ENCODE data around the gene BMP8B. TPM values are rescaled to one million over a fixed set of nuclear protein-coding genes. Genes with fewer than 3 reads are reported as not detected.

BMP8B gene
- total RNA-seq, 4 donors from 2014 or later: 0.83 to 4.6 (median 2.3) TPM

DNA sequence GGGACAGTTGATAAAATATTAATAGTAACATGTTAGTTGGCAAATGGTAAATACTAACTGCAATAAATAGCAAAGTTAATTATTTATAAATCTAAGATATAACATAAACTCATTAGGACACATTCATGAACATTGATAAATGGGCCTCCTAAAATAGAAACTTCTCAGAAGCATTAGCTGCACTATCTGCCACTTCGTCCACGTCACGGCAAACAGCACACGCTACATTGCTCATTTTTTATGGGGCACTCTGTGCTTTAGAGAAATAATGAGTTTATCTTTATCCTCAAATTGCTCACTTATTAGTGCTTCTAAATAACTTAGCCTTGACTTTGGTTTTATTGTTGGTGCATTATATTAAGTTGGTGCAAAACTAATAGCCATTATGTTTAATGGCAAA, 81.2 kb downstream of the BMP8B start:
- DNase-seq (ENCODE audit: extremely low spot score): peak; percentile 24
- Histone ChIP-seq H3K36me3 (no peaks in the 10 kb centered on the region), H3K4me1 (no peaks in the 10 kb centered on the region), H3K27ac (replicated peaks in 1 of 4) (no peak overlapping the region), H3K27me3 (peaks cover 0 to 30% (median 0%) of the 10 kb centered on the region in 4 donors), H3K4me3 (no peak overlapping the region), H3K9me3 (no peaks in the 10 kb centered on the region)
- TF ChIP-seq POLR2A (IDR thresholded peaks at IDR 0.05; ENCODE audit: low read depth) (no peak), EP300 (IDR thresholded peaks at IDR 0.05) (no peak)
- TF ChIP-seq, protein P1, sequence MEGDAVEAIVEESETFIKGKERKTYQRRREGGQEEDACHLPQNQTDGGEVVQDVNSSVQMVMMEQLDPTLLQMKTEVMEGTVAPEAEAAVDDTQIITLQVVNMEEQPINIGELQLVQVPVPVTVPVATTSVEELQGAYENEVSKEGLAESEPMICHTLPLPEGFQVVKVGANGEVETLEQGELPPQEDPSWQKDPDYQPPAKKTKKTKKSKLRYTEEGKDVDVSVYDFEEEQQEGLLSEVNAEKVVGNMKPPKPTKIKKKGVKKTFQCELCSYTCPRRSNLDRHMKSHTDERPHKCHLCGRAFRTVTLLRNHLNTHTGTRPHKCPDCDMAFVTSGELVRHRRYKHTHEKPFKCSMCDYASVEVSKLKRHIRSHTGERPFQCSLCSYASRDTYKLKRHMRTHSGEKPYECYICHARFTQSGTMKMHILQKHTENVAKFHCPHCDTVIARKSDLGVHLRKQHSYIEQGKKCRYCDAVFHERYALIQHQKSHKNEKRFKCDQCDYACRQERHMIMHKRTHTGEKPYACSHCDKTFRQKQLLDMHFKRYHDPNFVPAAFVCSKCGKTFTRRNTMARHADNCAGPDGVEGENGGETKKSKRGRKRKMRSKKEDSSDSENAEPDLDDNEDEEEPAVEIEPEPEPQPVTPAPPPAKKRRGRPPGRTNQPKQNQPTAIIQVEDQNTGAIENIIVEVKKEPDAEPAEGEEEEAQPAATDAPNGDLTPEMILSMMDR (IDR thresholded peaks at IDR 0.05): no peak
- WGBS: 77% methylated on average over 4 of the region's 4 CpGs
- intact Hi-C loops (cut with DNase I): no loop called here

Small RNA genes lying within 50 kb of the gene (small RNA-seq; reads per million reads assigned to genes)
- gene AL033527.1 (0 reads per million in 3 donors), gene RNU7-121P (0 reads per million in 3 donors)

Other genes starting within 250 kb of the BMP8B start
- 100 to 1,000 TPM in 3 of 4 donors, 10 to 100 TPM in 1; 91.8 to 158 (median 147) TPM for gene PABPC4, start 212.1 kb downstream of the BMP8B start, total RNA-seq
- 1 to 10 TPM; 5.6 to 8.8 (median 8.4) TPM for gene HEYL, start 149.2 kb downstream of the BMP8B start, total RNA-seq
- under 1 TPM in 1 of 4 donors, not detected in 3; 0.26 TPM for gene NT5C1A, start 116.8 kb downstream of the BMP8B start, total RNA-seq
- under 1 TPM in 2 of 4 donors, not detected in 2; 0.13 to 0.33 TPM for gene HPCAL4, start 97.4 kb downstream of the BMP8B start, total RNA-seq
- gene PPIE, start 50.0 kb downstream of the BMP8B start, total RNA-seq: 10 to 100 TPM; 30.3 to 42.0 (median 37.9) TPM
- 1 to 10 TPM in 1 of 4 donors, under 1 TPM in 3; 0.65 to 1.4 (median 0.83) TPM for gene OXCT2, start 17.5 kb downstream of the BMP8B start, total RNA-seq
- gene TRIT1, start 94.6 kb upstream of the BMP8B start, total RNA-seq: 10 to 100 TPM; 13.3 to 24.1 (median 16.5) TPM
- under 1 TPM; 0.13 to 0.92 (median 0.66) TPM for gene MYCL, start 113.1 kb upstream of the BMP8B start, total RNA-seq
- 1 to 10 TPM; 1.7 to 5.1 (median 4.1) TPM for gene MFSD2A, start 166.3 kb upstream of the BMP8B start, total RNA-seq